K562 (cell line): ENCODE results near the gene PAX8.

Experiments used
- BCL6 ChIP-seq: fragments of 250-450 bp; sonication (Bioruptor Pico); IDR thresholded peaks from 2 replicates; pipeline ENCODE4 v1.4.0; 2020
- ELF1 ChIP-seq: fragments of 200-800 bp; sonication (Bioruptor generic); IDR thresholded peaks from 2 replicates; pipeline ENCODE4 v1.6.1; 2016; ENCODE audit warnings: missing genetic modification characterization, missing compliant biosample characterization
- EZH2 ChIP-seq: IDR thresholded peaks from 2 replicates; pipeline ENCODE4 v1.6.1; 2012; ENCODE audit warnings: low read depth, mild to moderate bottlenecking, inconsistent platforms, low read length, borderline replicate concordance
- POLR2AphosphoS5 ChIP-seq: IDR thresholded peaks from 2 replicates; pipeline ENCODE4 v1.6.1; 2011; ENCODE audit warnings: mild to moderate bottlenecking, low read depth, low read length, moderate library complexity; ENCODE audit not compliant: control insufficient read depth, insufficient read depth
- TAF1 ChIP-seq: IDR thresholded peaks from 2 replicates; pipeline ENCODE4 v1.6.1; 2011; ENCODE audit warnings: mild to moderate bottlenecking, low read length, moderate library complexity; ENCODE audit not compliant: insufficient read depth, control insufficient read depth, severe bottlenecking; ENCODE audit errors: extremely low read depth
- TAF7 ChIP-seq: fragments of 450-650 bp; IDR thresholded peaks from 2 replicates; pipeline ENCODE4 v1.6.1; 2016; ENCODE audit warnings: missing genetic modification characterization, missing compliant biosample characterization
- ZNF274 ChIP-seq: IDR thresholded peaks from 2 replicates; pipeline ENCODE4 v1.6.1; 2011; ENCODE audit warnings: low read depth, mild to moderate bottlenecking, low read length, moderate library complexity, borderline replicate concordance

- TF ChIP-seq ELF1 (tag), result no peak
- no peak for TF ChIP-seq POLR2AphosphoS5
- no peak for TF ChIP-seq TAF1
- no peak for TF ChIP-seq BCL6 (CRISPR knock-in tag)
- no peak for TF ChIP-seq TAF7 (tag)
- no peak for TF ChIP-seq EZH2
- no peak for TF ChIP-seq ZNF274
Observed at GRCh38 chr2:113227290-113227689, 51.4 kb downstream of the PAX8 start.
